GM18511 (cell line): ENCODE results near the gene SH3RF1.
"Not testable (repeated sequence)": the region's sequence is repeated elsewhere in the genome, so short reads cannot be mapped to it uniquely, and the experiment has no call there.

Source experiments
- ATAC-seq: cut with Tn5 transposase; IDR thresholded peaks from one replicate; pipeline ENCODE4 v1.9.1; 2021; ENCODE audit warnings: mild to moderate bottlenecking, moderate library complexity; ENCODE audit not compliant: unreplicated experiment

Gene SH3RF1

DNA sequence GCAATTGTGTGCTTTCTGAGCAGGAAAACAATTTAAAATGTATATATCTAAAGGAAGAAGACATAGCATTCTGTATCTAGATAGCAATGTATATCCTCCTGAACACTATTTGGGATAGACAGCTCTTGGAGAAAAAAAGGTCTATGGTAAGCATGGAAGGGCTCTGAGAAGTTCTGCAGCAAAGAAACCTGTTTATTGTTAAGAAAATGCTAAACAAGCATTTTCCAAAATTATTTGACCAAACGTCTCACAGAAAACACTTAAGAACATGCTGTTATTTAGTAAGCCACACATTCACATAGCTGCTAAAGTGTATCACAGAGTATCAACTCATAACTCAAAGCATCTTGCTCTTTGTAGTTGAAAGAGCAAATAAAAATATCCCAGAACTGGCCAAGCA lies 67.9 kb downstream of the SH3RF1 start:
- ATAC-seq = no peak

DNA sequence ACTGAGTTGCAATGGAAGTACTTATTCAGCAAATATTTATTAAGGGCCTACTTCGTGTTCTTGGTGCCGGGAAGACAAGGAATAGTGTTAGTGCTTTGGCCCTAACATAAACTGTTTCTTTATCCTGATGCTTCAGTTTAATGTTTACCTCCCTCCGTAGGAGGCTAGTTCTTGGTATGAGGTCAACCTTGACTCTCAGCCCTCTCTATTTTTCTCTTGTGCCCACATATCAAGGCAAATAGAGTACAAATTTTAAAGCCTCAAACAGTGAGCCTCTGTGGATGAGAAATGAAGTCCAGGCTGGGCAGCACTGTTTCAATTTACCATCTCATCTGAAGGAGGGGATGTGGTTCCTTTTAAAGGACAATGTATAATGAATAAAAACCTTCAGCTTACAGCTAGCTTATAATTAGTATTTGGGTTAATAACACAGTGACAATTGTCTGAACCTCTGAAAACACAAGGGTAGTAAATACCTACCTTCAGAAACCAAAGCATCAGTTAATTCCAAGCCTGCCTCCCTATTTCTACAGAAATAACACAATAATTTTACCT lies 68.5 kb downstream of the SH3RF1 start:
- ATAC-seq = peak; percentile 66

GRCh38 chr4:169201222-169202144 lies 69.3 kb downstream of the SH3RF1 start:
- peak; percentile 53 for ATAC-seq

DNA sequence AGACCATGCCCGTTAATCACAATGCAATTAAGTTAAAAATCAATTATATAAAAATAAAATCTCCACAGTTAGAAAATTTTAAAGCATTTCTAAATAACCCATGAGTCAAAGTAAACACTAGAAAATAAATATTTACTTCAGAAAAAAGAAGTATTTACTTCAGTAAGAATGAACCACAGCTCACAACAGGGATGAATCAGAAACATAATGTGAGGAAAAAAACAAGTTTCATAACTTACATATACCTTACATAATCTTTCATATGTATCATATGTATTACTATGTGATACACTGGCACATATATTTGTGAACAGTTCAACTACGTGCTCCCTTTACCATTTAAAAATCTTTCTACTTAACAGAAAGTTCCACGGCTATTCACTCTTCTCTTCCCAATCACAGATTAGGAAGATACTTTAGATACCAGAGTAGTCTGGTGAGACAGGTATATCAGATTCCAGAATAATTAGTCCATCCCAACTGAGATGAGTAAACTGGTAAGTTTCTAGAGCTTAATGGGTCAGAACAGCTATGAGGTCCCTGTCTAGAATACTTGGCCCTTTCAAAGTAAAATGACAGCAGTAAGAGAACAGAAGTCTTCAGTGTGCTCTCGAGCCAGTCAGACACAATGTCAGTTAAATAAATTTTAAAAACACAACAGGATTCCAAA lies 70.3 kb downstream of the SH3RF1 start:
- ATAC-seq = no peak

DNA sequence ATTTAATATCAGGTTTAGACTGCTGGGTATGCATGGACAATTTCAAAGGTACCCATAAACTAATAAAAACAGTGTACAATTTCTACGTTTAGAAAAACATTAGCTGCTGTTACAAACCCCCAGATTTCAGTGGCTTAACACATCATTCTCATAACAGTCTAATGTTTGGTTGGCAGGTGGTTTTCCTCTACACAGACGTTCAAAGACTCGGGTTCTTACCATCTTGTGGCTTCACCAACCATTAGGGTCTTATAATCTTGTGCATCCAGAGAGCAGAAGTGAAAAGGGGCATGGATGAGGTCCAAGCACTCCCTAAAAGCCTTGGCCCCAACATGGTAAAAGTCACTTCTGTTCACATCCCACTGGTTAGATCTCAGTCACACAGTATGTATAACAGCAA lies 71.6 kb downstream of the SH3RF1 start:
- ATAC-seq = no peak

- no peak for ATAC-seq
Observed at GRCh38 chr4:169198167-169198566, 72.6 kb downstream of the SH3RF1 start.

- ATAC-seq = not testable (repeated sequence)
Observed at GRCh38 chr4:169197206-169197605, 73.5 kb downstream of the SH3RF1 start.

DNA sequence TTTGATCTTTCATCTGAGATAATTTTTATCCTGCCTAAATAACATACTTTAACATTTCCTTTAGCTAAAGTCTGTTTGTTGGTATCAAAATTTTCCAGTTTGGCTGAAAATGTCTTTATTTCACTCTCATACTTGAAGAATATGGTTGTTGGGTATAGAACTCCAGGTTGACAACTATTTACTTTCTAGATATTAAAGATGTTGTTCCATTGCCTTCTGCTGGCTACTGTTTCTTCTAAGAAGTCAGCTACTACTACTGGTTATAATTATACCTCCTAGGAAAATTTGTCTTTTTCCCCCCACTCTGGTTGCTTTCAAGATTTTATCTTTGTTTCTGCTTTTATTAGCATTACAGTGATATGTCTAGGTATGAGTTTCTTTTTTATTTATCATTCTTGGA lies 75.7 kb downstream of the SH3RF1 start:
- ATAC-seq = no peak

GRCh38 chr4:169189968-169190367 lies 80.8 kb downstream of the SH3RF1 start:
- ATAC-seq = peak; percentile 44

GRCh38 chr4:169189372-169189771 lies 81.4 kb downstream of the SH3RF1 start:
- peak; percentile 90 for ATAC-seq

DNA sequence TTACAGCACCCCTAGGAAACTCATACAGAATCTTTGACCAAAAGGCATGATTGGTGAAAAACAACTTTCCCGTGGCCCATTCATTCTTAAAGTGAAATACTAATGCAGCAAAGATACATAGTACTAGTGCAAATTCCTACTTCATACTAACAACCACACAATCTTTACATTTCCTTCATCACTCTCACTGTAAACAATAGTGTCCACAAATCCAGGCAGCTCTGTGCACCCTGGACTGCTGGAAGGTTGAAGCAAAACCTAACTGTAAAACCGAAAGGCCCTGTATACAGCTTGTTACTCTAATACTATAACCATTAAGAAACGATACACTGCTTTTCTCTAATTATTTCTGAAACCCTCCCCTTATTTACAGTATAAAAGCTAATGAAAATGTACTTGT lies 82.6 kb downstream of the SH3RF1 start:
- ATAC-seq = no peak

- no peak for ATAC-seq
Observed at GRCh38 chr4:169185133-169185956, 85.4 kb downstream of the SH3RF1 start.

- no peak for ATAC-seq
Observed at GRCh38 chr4:169184686-169185085, 86.1 kb downstream of the SH3RF1 start.

- no peak for ATAC-seq
Observed at GRCh38 chr4:169184236-169184635, 86.5 kb downstream of the SH3RF1 start.

DNA sequence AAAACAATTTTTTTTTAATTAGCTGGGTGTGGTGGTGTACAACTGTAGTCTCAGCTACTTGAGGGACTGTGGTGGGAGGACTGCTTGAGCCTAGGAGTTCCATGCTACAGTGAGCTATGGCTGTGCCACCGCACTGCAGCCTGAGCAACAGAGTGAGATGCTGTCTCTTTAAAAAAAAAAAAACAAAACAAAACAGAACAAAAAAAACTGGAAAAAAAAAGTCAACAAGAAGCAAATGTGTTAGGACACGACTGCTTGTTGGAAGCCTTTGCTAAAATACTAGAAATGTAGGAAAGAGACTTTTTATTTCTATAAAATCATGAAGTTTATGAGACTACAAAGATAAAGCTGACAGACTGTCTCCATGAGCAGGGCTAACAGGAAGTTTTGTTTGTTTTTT lies 87.2 kb downstream of the SH3RF1 start:
- ATAC-seq = no peak

DNA sequence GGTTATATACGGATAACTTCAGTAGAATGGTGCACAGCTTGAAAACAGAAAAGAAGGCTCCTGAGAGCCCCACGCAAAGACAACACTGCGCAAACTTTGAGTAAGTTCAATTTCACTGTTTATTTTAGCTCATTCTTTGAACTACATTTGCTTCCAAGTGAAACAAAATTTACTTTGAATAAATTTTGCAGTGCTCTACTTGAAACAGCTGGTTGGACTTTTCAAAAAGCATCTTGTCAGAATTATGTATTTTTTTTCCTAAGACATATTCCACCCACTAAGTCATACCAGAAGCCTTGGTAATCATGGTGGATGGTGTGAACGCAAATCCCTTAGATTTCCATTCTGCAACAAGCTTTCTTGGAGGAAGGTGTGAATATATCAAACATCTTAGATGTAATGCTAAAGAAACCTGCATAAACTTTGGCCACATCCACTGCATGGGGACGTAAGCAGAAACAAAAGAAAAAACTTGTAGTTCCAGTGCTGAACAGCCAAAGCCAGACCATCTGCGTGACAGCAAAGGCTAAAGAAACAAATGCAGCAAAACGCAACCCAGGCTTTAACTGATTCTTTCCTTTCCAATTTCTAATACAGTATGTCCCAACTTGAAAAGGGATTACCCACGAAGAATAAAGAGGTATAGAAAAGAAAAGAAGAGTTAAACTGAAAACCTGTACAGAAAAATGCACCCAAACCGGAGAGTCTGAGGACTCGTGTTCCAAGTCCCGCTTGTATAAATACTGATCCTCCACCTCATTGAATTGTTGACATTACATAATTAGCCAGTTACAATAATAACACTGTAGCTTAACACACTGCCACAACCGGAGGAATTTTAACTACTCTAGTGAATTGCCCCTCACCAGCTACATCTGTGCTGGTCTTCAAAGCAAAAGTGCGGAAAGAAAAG lies 90.9 kb downstream of the SH3RF1 start:
- ATAC-seq = no peak

DNA sequence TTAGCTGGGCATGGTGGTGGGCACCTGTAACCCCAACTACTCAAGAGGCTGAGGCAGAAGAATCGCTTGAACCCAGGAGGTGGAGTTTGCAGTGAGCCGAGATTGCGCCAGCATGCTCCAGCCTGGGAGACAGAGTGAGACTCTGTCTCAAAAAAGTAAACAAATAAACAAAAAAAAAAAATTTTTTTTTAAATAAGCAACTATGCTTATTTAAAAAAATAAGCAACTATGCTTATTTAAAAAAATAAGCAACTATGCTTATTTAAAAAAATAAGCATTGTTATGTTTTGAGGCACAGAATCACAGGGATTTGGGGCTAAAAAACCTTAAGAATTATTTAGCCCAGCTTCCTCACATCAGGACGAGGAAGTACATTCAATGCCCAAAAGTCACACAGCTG lies 92.7 kb downstream of the SH3RF1 start:
- ATAC-seq = not testable (repeated sequence)

- ATAC-seq = no peak
Observed at GRCh38 chr4:169175476-169175875, 95.3 kb downstream of the SH3RF1 start.

- ATAC-seq = no peak
Observed at GRCh38 chr4:169175035-169175434, 95.7 kb downstream of the SH3RF1 start.

DNA sequence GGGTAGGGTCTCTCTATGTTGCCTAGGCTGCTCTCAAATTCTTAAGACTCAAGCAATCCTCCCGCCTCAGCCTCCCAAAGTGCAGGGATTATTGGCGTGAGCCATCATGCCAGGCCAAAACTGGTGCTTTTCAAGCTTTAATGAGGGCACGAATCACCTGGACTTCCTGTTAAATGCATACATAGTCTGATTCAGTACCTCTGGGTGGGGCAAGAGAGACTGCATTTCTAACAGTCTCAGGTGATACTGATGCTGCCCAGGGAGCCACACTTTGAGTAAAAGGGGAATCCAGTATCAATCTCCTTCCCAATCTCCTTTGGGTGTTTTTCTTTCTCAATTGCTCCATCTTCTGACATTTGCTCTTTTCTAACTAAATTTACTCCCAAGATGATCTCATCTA lies 96.5 kb downstream of the SH3RF1 start:
- ATAC-seq = no peak
